Nephron (organoid): ENCODE measurements around the gene HSD17B12.

Source experiments
- H3K27ac Mint-ChIP-seq, 3 experiments: 2 replicates each; pipeline ENCODE4 v1.8.0; 2020; ENCODE audit warnings: mixed read lengths in 3 of 3, mild to moderate bottlenecking in 2 of 3, moderate library complexity in 1 of 3
- H3K27me3 Mint-ChIP-seq: 2 replicates; pipeline ENCODE4 v1.8.0; 2021; ENCODE audit warnings: low read depth, mild to moderate bottlenecking, moderate library complexity, mixed read lengths
- H3K36me3 Mint-ChIP-seq: 2 replicates; pipeline ENCODE4 v1.8.0; 2020; ENCODE audit warnings: low read depth, mixed read lengths
- H3K4me1 Mint-ChIP-seq: 2 replicates; pipeline ENCODE4 v1.8.0; 2020; ENCODE audit warnings: mixed read lengths
- H3K4me3 Mint-ChIP-seq, 3 experiments: 2 replicates each; pipeline ENCODE4 v1.8.0; 2020; ENCODE audit warnings: mild to moderate bottlenecking in 3 of 3, mixed read lengths in 3 of 3, moderate library complexity in 2 of 3
- H3K9me3 Mint-ChIP-seq: 2 replicates; pipeline ENCODE4 v1.8.0; 2020; ENCODE audit warnings: mixed read lengths
- TF ChIP-seq, protein P1 (sequence below), 3 experiments: fragments of 200-600 bp; sonication (generic); IDR thresholded peaks; one replicate each; pipeline ENCODE4 v1.5.0; 2021; ENCODE audit warnings: antibody characterized with exemption in 3 of 3; ENCODE audit not compliant: unreplicated experiment in 3 of 3

The HSD17B12 gene

GRCh38 chr11:43770173-43770572 lies 89.6 kb downstream of the HSD17B12 start:
- TF ChIP-seq, protein P1, sequence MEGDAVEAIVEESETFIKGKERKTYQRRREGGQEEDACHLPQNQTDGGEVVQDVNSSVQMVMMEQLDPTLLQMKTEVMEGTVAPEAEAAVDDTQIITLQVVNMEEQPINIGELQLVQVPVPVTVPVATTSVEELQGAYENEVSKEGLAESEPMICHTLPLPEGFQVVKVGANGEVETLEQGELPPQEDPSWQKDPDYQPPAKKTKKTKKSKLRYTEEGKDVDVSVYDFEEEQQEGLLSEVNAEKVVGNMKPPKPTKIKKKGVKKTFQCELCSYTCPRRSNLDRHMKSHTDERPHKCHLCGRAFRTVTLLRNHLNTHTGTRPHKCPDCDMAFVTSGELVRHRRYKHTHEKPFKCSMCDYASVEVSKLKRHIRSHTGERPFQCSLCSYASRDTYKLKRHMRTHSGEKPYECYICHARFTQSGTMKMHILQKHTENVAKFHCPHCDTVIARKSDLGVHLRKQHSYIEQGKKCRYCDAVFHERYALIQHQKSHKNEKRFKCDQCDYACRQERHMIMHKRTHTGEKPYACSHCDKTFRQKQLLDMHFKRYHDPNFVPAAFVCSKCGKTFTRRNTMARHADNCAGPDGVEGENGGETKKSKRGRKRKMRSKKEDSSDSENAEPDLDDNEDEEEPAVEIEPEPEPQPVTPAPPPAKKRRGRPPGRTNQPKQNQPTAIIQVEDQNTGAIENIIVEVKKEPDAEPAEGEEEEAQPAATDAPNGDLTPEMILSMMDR (IDR thresholded peaks at IDR 0.05; ENCODE audit: unreplicated experiment in 3 of 3), result no peak
- Mint-ChIP-seq H3K4me1 (no peaks in the 10 kb centered on the region), H3K9me3 (peaks cover 20% of the 10 kb centered on the region), H3K27me3 (no peaks in the 10 kb centered on the region), H3K4me3 (no peak overlapping the region), H3K36me3 (peaks cover 56% of the 10 kb centered on the region), H3K27ac (no peak overlapping the region)

GRCh38 chr11:43772733-43773132 lies 92.2 kb downstream of the HSD17B12 start:
- Mint-ChIP-seq H3K36me3 (peaks cover 48% of the 10 kb centered on the region), H3K9me3 (peaks cover 13% of the 10 kb centered on the region), H3K4me3 (no peak overlapping the region), H3K27ac (no peak overlapping the region), H3K27me3 (no peaks in the 10 kb centered on the region), H3K4me1 (no peaks in the 10 kb centered on the region)
- TF ChIP-seq, protein P1 (IDR thresholded peaks at IDR 0.05; ENCODE audit: unreplicated experiment in 3 of 3), result no peak

DNA sequence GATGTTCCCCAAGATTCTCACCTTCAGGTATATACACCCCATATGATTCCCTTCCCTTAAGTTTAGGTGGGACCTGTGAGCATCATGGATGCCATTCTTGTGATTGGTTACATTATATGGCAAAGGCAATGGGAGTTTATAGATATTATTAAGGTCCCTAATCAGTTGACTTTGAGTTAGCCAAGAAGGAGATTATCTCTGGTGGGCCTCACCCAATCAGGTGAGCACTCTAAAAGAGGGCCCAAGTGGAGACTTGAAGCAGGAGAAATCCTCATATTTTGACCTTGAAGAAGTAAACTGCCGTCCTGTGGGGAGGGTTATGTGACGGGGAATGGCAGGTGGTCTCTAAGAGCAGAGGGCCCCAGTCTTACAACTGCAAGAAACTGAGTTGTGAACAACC lies 94.2 kb downstream of the HSD17B12 start:
- H3K27me3 Mint-ChIP-seq, result no peaks in the 10 kb centered on the region
- no peak overlapping the region for H3K27ac Mint-ChIP-seq
- no peaks in the 10 kb centered on the region for H3K4me1 Mint-ChIP-seq
- no peak overlapping the region for H3K4me3 Mint-ChIP-seq
- peaks cover 15% of the 10 kb centered on the region for H3K9me3 Mint-ChIP-seq
- TF ChIP-seq, protein P1 (IDR thresholded peaks at IDR 0.05; ENCODE audit: unreplicated experiment in 3 of 3), result no peak
- H3K36me3 Mint-ChIP-seq, result peaks cover 47% of the 10 kb centered on the region

DNA sequence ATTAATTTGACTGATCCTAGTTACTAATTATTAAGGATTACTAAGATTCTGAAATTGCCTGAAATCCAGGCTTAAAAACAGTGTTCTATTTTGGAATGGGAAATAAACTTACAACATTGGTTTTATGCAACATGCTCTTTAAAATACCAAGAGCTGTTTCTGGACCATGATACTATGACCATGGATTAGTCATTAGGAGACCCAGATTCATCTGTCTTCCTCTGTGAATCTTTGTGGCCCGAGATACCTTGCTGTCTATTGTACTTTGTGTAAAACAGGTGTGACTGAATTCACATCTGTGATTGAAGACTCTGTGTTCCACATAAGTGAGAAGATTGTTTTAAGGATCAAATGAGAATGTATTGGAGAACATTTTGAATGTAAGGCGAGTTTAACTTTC lies 98.8 kb downstream of the HSD17B12 start:
- no peak overlapping the region for H3K27ac Mint-ChIP-seq
- H3K36me3 Mint-ChIP-seq, result peaks cover 55% of the 10 kb centered on the region
- H3K9me3 Mint-ChIP-seq, result peaks cover 36% of the 10 kb centered on the region
- H3K27me3 Mint-ChIP-seq, result no peaks in the 10 kb centered on the region
- TF ChIP-seq, protein P1 (IDR thresholded peaks at IDR 0.05; ENCODE audit: unreplicated experiment in 3 of 3), result no peak
- no peak overlapping the region for H3K4me3 Mint-ChIP-seq
- no peaks in the 10 kb centered on the region for H3K4me1 Mint-ChIP-seq

DNA sequence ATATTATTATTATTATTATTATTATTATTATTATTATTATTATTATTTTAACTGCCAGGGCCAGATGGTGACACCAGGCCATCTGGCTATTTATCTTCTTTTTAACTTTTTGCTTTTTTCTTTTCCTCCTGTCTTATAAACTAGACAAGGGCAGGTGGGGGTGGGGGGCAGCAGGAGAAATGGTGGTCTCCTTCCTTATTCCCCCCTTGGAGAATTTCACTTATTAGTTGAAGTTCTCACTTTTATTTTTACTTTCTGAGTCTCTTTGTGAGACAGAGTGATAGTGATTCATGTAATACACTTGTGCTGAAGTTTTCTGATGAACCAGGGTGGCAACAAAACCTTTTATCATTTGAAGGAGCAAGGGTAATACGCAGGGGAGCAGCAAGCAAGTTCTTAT lies 103.8 kb downstream of the HSD17B12 start:
- TF ChIP-seq, protein P1 (IDR thresholded peaks at IDR 0.05; ENCODE audit: unreplicated experiment in 3 of 3), result no peak
- peaks cover 26% of the 10 kb centered on the region for H3K9me3 Mint-ChIP-seq
- peaks cover 13% of the 10 kb centered on the region for H3K4me1 Mint-ChIP-seq
- H3K27me3 Mint-ChIP-seq, result no peaks in the 10 kb centered on the region
- H3K36me3 Mint-ChIP-seq, result peaks cover 67% of the 10 kb centered on the region
- no peak overlapping the region for H3K27ac Mint-ChIP-seq
- H3K4me3 Mint-ChIP-seq, result no peak overlapping the region

DNA sequence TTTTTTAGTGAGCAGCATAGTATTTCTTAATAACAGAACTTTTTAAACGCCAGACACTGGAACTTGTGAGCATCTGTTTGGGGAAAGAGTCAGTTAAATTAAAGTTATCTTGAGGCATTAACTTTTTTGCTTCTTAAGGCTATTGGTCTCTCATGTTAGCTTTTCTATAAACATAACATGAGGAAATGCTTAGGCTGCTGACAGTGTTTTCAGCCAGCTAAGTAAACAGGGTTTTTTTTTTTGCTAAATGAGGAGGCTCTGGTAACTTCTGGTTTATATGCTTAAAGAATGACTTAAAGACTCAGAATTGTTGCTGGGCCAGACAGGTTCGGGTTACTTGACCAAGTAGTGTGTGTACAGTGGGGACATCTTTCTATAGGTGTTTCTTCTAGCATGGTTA lies 104.3 kb downstream of the HSD17B12 start:
- H3K9me3 Mint-ChIP-seq, result peaks cover 26% of the 10 kb centered on the region
- no peaks in the 10 kb centered on the region for H3K27me3 Mint-ChIP-seq
- H3K4me3 Mint-ChIP-seq, result no peak overlapping the region
- H3K36me3 Mint-ChIP-seq, result peaks cover 65% of the 10 kb centered on the region
- TF ChIP-seq, protein P1 (IDR thresholded peaks at IDR 0.05; ENCODE audit: unreplicated experiment in 3 of 3), result no peak
- H3K27ac Mint-ChIP-seq, result no peak overlapping the region
- H3K4me1 Mint-ChIP-seq, result peaks cover 14% of the 10 kb centered on the region
